NCI-H345 (cell line): ENCODE results near the gene CDK11B.
A peak's percentile ranks its signal among the peaks of the same experiment; 100 is the strongest.

Source experiments
- DNase-seq: peaks from one replicate; lab custom pipeline; 2025; lab: John Stamatoyannopoulos, UW

CDK11B gene

DNA sequence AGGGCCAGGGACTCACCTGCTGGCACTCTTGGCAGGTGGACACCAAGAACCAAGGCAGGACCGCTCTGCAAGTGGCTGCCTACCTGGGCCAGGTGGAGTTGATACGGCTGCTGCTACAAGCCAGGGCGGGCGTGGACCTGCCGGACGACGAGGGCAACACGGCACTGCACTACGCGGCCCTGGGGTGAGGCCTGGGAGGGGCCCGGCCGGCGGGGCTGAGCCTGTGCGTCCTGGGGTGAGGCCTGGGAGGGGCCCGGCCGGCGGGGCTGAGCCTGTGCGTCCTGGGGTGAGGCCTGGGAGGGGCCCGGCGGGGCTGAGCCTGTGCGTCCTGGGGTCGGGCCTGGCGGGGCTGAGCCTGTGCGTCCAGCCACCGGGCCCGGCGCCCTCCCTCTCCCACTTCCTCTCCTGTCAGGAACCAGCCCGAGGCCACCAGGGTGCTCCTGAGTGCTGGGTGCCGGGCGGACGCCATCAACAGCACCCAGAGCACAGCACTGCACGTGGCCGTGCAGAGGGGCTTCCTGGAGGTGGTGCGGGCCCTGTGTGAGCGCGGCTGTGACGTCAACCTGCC lies 31.5 kb downstream of the CDK11B start:
- no peak for DNase-seq

DNA sequence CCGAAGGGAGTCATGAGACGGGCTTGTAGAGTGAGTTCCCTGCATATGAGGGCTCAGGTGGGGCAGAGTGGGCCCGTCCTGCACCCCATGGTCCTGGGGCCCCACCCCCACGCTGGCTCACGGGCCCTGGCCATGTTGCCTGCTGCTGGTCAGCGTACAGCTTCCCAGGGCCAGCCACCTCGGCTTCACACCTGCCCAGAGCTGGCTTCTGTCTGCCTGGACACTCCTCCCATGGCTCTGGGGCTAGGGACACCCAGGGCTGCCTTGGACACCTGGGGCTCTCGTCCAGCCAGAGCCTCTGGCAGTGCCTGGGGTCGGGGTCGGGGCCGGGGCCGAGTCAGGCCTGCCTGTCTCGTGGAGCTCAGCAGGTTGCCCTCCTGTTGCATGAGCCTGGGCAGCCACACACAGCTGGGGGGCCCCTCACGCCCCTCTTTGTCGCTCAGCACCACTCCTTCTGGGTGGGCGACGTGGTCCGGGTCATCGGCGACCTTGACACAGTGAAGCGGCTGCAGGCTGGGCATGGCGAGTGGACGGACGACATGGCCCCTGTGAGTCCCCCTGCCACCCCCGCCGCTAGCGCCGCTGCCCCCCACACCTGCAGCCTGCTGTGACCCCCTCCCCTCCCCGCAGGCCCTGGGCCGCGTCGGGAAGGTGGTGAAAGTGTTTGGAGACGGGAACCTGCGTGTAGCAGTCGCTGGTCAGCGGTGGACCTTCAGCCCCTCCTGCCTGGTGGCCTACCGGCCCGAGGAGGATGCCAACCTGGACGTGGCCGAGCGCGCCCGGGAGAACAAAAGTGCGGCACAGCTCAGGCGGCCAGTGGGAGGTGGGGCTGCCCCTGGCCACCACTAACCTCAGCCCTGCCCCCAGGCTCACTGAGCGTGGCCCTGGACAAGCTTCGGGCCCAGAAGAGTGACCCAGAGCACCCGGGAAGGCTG lies 32.3 kb downstream of the CDK11B start:
- no peak for DNase-seq

DNA sequence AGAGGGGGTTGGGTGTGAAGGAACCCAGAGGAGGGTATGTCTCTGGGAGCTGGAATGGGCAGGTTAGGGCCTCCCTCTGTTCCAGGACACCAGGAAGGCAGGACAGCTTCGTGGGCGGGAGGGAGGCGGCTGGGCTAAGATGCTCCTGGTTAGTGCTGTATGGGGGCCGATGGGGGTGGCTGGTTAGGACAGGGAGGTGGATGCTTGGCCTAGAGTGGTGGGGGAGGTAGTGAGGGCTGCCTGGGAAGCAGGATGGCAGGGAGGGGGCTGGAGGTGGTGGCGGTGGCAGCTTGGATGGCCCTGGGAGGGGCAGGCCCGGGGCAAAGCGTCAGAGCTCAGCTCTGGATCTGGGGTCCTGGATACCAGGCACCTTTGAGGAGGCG lies 33.0 kb downstream of the CDK11B start:
- DNase-seq = no peak

DNA sequence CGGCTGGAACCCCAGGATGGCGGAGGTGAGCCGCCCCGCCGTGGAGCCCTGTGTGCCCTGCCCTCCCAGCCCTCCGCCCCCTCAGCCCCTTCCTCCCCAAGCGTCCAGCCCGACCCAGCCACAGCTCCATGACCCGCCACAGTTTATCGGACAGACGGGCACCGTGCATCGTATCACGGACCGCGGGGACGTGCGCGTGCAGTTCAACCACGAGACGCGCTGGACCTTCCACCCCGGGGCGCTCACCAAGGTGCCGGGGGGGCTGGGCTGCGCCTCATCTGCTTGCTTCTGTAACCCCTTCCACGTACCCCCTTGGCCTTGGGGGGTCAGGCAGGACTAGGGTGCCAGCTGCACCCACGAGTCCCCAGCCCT lies 33.4 kb downstream of the CDK11B start:
- no peak for DNase-seq

DNA sequence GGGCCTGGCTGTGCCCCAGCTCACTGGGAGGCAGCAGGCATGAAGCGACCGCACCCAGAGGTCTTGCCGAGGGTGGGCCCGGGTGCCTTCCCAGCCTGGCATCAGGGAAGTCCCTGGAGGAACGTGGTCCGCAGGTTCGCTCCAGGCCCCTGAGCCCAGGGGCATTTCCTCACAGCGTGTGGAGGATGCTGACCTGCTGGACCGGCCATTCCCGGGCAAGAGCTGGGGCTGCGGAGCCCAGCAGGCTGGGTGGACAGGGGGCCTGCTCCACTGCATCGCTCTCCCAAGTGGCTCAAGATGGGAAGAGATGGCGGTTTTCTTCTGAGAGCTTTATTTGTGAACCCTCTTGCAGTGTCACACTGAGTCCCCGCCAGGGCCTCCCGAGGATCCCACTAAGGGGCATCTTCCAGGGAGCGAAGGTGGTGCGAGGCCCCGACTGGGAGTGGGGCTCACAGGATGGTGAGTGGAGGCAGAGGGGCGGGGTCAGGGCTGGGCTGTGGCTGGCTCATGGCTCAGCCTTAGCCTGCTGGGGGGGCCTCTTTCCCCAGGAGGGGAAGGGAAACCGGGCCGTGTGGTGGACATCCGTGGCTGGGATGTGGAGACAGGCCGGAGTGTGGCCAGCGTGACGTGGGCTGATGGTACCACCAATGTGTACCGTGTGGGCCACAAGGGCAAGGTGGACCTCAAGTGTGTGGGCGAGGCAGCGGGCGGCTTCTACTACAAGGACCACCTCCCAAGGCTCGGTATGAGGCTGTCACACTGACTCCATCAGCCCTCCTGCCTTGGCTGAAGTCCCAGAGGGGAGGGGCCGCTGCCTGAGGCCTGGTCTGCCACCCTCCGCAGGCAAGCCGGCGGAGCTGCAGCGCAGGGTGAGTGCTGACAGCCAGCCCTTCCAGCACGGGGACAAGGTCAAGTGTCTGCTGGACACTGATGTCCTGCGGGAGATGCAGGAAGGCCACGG lies 34.1 kb downstream of the CDK11B start:
- DNase-seq = no peak

DNA sequence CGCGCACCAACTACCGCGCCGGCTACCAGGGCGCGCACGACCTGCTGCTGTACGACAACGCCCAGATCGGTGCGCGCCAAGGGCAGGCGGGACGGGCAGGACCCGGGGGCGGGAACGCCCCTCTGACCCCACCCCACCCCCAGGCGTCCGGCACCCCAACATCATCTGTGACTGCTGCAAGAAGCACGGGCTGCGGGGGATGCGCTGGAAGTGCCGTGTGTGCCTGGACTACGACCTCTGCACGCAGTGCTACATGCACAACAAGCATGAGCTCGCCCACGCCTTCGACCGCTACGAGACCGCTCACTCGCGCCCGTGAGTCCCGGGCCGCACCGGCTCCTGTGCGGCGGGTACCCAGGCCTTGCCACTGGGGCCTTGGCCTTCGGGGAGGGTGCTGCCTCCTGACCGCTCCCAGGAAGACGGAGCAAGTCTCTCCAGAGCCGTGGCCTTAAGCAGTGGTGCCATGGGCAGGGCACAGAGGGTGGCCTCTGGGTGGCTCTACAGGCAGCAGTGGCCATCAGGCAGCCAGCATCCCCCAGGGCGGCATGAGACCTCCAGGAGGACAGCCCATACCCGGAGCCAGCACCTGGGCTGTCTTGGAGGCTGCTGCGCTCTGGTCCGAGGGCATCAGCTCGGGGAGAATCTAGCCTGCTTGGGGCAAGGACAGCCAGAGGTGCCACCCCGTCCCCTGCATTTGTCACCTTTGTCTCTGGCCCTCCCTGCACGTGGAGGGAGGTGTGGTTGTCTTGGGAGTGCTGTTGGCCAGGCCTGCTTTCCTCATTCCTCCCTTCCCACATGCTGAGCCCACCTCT lies 35.0 kb downstream of the CDK11B start:
- no peak for DNase-seq

DNA sequence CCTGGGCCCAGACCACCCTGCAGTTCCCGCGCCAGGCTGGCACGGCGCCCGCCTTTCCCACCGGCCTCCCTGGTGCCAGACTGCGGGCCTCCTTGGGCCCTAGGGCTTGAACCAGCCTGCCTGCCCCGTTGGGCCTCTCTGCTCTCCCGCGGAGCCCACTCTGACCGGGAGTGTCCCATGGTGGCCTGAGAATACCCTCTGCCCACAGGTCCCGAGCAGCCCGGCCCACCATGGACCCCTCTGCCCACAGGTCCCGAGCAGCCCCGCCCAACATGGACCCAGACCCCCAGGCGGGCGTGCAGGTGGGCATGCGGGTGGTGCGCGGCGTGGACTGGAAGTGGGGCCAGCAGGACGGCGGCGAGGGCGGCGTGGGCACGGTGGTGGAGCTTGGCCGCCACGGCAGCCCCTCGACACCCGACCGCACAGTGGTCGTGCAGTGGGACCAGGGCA lies 35.6 kb downstream of the CDK11B start:
- DNase-seq = no peak

DNA sequence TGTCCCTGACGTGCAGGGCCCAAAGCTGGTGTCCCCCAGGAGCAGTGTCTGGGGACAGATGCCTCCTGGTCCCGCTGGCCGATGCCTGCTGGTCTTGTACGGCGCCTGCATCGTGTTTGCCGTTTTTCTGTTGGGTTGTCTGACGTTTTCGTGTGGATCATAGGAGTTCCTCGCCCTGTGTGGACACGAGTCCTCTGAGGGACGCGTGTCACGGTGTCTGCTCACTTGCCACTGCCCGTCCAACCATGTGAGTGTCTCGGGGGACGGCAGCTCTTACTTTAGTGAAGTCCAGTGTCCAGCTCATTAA lies 36.1 kb downstream of the CDK11B start:
- DNase-seq = no peak

DNA sequence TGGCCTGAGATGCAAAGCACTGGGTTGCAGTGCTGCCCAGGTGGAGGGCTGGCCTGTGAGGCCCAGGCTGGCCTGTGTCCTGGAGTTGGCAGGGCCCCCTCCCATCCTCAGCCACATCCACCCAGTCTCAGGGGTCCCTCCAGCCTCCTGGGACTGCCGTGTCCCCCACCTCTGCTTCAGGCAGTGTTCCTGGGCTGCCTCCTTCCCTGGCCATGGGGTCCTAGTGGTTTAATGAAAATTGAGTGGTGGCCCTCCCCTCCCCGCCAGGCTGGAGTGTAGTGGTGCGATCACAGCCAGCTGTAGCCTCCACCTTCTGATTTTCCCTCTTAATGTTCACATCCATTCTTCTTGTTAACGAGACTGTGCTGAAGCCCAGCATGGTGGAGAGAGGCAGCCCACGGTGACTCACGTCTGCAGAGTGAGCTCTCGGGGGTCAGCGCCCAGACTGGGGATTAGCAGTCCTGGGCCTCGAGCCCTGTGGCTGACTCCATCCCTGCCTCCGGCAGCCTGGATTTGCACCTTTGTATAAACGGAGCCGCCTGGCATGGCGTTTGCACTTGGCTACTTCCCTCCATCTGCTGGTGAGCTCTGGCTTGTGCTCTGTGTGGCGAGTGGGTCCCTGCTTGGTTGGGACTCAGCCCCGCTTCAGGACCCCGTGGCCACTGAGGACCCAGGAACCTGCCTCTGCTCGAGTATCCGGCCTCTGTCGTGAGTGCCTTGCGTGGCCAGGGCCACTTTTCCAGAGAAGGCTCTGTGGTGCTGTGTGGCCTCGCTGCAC lies 36.6 kb downstream of the CDK11B start:
- DNase-seq = no peak

DNA sequence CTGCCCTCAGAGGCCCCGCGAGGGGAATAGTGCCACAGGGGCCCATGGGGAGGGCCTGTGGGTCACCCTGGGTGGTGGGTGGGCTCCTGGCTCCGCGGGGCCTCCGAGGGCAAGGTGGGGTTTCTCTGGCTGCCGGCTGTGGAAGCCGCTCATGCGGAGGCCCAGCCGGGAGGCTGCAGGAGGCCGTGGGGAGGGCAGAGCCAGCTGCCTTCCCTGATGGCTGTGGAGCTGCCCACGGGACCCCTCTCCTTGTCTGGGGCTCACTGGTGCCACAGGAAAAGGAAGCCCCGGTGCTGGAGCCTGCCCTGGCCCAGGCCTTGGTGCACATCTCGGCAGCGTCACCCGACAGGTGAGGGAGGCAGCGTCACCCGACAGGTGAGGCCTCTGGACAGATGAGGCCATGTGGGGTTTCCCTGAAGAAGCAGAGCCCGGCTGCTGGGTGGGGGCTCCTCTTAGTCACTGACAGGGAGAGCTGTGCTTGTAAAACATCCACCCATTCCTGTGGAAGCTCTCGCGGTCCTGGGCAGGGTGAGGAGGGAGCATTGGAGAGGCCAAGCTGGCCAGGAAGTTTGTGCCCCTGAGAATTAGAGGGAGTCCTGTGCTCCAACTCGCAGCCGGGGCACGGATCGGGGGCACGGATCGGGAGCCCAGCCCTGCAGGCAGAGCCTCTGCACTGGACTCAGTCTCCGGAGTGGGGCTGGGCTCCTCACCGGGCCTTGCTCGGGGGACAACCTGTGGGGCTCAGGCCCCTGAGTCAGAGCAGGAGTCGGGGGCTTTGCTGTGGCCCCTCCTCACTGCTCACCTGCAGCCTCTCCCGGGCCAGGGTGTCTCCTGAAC lies 37.4 kb downstream of the CDK11B start:
- no peak for DNase-seq

DNA sequence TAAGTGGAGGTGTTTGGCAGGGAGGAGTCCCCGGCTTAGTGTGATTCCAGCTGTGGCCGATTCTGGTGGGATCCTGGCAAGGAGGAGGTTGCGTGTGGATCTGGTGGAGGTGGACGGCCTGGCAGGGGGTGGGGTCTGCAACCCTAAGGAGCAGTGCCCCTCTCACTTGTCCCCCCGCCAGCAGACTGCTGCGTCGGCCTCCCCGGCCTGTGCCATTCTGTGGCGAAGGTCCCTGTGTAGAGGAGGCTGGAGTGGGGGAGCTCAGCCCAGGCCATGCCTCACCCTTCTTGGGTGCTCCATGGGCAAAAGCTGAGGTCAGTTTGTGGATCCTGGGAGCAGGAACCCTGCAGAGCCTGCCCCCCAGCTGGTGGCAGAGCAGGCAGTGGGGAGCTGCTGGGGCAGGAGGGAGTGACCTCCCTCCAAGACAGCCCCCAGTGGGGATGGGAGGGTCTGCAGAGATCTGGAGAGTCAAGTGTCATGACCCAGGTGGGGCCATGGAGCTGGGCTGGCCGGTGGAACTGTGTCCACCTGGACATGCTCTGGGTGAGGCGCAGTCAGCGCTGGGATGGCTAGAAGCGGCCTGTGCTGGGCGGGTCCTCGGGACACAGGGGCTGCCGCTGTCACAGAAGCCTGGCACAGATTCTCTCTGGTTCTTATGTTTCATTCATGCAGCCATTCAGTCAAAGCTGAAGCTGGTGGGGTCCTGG lies 38.2 kb downstream of the CDK11B start:
- no peak for DNase-seq

DNA sequence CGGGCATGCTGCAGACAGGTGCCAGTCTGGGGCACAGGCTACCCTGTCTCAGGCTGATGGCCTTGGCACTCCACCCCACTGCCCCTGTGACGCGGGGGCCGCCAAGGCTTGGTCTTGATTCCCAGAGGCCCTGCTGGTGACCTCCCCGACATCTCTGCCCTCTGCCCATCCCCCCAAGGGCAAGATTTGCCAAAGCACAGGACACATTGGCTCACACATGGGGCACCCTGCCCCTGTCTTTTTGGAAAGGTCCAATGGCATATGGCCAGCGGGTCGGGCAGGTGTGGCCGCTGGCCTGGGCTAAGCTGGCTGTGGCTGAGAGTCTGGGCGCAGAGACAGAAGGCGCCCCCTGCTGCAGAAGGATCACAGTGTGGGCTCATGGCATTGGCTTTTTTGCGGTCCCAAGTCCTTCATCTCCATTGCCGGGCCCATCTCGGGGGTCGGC lies 38.9 kb downstream of the CDK11B start:
- DNase-seq = no peak

DNA sequence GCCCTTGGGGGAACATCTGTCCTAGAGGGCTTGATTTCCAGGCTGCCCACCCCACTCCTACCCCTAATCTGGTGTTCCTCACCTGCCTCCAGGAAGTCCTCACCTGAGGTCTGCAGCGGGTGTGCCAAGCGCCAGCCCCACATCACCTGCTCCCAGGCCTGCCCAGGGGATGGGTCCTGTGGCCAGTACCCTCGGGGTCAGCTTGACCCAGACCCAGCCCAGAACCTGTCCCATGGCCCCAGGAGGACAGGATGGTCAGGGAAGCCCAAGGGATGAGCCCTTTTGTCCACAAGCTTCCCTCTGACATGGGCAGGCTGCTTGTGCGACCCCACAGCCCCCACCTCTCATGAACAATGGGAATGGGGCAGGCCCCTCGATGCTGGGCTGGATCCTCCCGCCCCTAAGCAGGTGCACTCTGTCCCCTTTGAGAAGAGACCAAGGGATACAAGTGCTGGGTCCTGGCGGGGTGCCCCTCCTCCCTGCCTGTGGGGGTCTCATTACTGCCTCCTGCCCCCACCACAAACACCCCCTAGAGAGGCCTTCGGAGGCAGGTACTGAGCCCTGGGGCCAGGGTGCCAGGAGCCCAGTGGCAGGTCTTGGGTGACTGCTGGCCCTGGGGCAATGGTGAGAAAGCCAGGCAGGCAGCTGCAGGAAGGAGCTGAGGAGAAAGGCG lies 40.3 kb downstream of the CDK11B start:
- no peak for DNase-seq

DNA sequence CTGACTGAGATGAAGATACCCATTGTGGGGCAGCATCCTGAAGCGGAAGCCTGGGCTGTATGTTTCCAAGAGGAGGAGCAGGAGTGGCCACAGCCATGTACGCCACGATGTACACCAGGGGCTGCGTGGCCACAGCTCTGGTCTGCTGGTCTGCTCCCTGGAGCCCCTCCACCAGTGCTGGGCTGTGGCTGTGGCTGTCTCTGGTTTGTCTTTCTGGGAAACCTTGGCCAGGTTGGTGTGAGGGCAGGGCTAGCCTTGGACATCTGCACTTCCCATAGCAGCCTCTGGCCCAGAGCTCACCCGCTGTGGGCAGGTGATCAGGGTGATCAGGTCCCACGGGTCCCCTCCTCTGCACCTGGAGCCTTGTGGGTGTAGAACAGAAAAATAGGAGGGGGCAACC lies 40.9 kb downstream of the CDK11B start:
- DNase-seq = no peak

DNA sequence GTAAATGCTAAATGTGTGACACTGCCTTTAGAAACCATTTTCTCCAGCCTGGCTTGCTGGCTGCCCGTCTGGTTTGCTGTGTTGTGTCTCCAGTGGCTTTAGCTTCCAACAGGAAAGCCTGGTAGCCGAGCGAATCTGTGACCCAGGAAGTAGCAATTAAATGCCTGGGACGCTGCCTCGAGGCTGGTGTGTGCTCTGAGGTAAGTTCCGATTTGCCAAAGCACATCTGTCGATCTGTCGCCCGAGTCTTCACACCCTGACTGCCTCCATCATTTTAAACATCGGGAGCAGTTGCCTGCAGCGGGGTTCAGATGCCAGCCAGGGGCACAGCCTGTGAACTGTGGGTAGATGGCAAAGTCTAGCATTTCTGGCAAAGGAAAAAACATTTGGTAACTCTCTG lies 41.3 kb downstream of the CDK11B start:
- DNase-seq = no peak

DNA sequence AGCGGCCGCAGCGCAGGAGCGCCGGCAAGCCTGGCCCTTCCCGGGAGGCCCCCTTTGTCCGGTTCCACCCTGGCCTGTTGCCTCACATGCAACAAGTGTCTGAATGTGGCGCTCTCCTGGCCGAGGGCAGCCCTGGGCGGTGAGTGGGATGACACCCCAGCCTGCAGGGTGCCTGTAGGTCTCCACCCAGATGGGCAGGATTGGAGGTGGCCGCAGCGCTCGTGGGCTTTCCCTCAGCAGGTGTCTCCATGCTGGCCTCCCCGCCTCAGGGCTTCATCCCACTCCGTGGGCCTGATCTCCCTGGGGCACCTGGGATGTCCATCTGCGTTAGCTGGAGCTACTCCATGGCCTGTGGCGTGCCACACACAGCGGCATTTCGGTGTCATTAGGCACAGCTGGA lies 42.0 kb downstream of the CDK11B start:
- no peak for DNase-seq

DNA sequence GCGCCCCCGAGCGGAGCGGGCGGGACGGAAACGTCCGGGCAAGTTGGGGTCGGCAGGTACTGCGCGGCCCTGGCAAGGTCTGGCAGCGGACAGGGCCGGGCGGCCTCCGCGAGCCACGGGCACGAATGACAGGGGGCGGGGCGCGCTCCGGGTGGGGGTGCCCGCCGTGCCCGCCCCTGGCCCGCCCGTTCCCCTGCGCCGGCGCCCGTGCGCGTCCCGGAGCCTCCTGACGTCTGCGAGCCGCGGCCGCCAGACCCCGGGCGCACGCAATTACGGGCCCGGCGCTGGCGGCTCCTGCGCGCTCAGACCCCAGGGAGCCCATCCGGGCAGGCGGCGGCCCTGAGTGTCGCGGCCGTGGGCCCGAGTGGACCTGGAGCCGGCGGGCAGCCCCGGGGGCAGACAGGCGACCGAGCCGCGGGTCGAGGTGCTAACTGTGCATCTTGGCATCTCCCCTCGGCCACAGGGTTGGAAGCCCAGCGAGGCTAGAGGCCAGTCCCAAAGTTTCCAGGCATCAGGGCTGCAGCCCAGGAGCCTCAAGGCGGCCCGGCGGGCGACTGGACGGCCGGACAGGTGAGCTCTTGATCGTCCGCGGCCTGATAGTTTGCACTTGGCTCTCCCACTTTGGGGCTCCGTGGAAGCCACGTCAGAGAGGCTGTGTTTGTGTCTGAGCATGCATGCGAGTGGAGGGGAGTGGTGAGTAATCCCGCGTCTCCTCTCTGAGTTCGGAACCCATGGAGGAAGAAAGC lies 42.6 kb downstream of the CDK11B start:
- DNase-seq = peak; percentile 26
